ENCODE data around the gene CREG1.

CREG1 gene

DNA sequence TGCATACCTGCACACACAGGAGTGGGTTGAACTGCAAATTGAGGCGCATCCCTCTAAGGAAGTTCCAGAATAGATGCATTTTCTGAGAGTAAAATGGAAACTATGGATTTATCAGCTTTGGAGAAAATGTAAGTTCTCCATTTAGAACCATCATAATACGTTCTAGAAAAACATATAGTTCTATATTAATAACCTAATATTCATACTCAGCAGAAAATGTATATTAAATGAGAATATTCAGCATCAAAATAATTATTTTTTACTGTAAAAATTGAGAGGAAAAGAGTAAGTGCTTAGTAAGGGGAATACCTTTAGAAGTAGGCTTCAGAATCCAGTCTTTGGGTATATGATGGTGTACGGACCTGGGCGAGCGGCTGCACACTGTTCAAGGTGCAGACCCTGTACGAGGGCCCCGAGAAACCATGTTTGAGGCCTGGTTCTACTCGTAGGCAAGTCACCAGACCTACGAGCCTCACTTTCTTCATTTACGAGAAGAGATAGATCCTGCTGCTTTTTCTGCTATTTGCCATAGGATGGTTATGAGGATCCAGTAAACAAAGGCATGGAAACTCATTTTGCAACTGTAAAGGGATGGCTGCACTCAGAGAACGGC is 42.1 kb downstream of the CREG1 start:
- Mint-ChIP-seq H3K4me1 (peaks cover 85% of the 10 kb centered on the region), H3K4me3 (peak overlapping the region; percentile 71), H3K9me3 (no peaks in the 10 kb centered on the region), H3K27me3 (no peaks in the 10 kb centered on the region), H3K36me3 (ENCODE audit: low read depth) (peaks cover 76% of the 10 kb centered on the region), H3K27ac (peak overlapping the region; percentile 19)
- no peak for DNase-seq
- ATAC-seq, result no peak

DNA sequence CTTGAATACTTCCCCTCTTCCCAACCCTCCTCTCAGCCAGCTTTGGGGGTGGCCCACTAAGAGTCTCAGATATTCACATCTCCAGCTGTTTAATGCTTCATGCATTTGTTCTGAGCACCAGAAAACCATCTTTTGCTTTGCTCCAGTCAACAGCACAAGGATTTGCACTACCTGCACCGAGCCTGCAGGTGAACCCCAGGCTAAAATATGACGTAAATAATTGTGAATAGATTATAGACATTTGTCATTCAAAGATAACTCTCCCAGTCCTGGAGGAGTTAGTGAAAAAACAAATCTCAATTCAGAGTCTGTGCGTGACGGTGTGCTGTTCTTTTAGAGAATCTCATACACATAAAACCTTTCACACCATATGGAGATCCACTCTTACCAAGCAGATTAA is 42.7 kb downstream of the CREG1 start:
- ATAC-seq, result no peak
- Mint-ChIP-seq H3K36me3 (ENCODE audit: low read depth) (peaks cover 76% of the 10 kb centered on the region), H3K4me1 (peaks cover 86% of the 10 kb centered on the region), H3K4me3 (peak overlapping the region; percentile 43), H3K27ac (peak overlapping the region; percentile 7), H3K27me3 (no peaks in the 10 kb centered on the region), H3K9me3 (no peaks in the 10 kb centered on the region)
- DNase-seq, result no peak

DNA sequence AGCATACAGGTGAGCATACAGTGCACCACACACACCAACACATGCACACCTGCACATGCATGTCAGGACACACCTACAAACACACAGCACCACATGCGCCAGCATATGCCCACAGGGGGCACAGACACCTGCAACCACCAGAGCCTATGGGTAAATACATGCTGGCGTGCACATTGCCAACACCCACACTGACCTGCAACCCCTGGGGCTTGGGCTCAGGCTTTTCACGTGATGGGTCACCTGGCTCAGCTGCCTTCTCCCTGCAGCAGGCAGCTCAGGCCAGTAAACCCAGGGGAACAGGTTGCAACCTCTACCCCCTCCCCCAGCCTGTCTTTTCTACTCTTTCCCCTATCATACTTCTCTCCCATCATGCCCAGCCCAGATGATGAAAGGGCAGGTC is 43.3 kb downstream of the CREG1 start:
- Mint-ChIP-seq H3K36me3 (ENCODE audit: low read depth) (peaks cover 73% of the 10 kb centered on the region), H3K9me3 (no peaks in the 10 kb centered on the region), H3K4me3 (peak overlapping the region; percentile 43), H3K27me3 (no peaks in the 10 kb centered on the region), H3K27ac (peak overlapping the region; percentile 27), H3K4me1 (peaks cover 88% of the 10 kb centered on the region)
- peak; percentile 27 for ATAC-seq
- DNase-seq, result no peak

DNA sequence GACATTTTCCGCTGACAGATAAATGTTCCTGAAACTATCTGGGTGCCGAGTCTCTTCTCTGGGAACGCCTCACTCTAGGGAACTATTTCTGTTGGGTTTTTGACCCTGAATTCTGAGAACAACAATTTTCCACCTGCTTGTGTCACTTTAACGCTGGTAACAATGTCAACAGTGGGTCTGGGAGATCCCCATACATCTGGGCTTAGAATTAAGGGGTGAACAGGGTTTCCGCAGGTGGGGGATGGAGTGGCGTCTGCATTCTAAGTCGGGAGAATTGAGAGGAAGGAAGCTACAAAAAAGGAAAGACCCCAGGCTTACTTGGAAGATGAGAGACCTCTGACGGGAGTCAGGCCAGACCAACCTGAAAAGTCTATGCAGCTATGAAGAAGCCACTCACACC is 44.0 kb downstream of the CREG1 start:
- peak overlapping the region; percentile 16 for H3K4me3 Mint-ChIP-seq
- peaks cover 87% of the 10 kb centered on the region for H3K4me1 Mint-ChIP-seq
- peak overlapping the region; percentile 71 for H3K27ac Mint-ChIP-seq
- ATAC-seq (peak; percentile 23), DNase-seq (no peak)
- H3K9me3 Mint-ChIP-seq, result no peaks in the 10 kb centered on the region
- H3K36me3 Mint-ChIP-seq (ENCODE audit: low read depth), result peaks cover 69% of the 10 kb centered on the region
- H3K27me3 Mint-ChIP-seq, result no peaks in the 10 kb centered on the region

DNA sequence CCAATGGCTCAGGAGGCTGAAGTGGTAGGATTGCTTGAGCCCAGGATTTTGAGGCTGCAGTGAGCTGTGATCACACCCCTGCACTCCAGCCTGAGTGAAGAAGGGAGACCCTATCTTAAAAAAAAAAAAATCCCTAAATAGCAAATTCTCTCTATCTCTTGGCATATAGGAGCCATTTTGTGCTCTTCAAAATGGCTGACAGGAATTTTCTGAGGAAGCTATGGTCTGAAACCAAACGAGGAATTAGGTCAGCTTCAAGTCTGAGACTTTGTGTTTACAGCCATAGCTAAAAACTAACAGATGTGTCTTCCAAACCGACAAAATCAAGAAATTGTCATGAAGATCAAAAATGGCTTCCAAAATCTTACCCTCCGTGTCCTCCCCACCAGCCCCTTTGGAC is 45.8 kb downstream of the CREG1 start:
- peaks cover 73% of the 10 kb centered on the region for H3K36me3 Mint-ChIP-seq (ENCODE audit: low read depth)
- ATAC-seq (no peak), DNase-seq (no peak)
- no peaks in the 10 kb centered on the region for H3K27me3 Mint-ChIP-seq
- peak overlapping the region; percentile 47 for H3K27ac Mint-ChIP-seq
- no peak overlapping the region for H3K4me3 Mint-ChIP-seq
- peaks cover 90% of the 10 kb centered on the region for H3K4me1 Mint-ChIP-seq
- no peaks in the 10 kb centered on the region for H3K9me3 Mint-ChIP-seq

DNA sequence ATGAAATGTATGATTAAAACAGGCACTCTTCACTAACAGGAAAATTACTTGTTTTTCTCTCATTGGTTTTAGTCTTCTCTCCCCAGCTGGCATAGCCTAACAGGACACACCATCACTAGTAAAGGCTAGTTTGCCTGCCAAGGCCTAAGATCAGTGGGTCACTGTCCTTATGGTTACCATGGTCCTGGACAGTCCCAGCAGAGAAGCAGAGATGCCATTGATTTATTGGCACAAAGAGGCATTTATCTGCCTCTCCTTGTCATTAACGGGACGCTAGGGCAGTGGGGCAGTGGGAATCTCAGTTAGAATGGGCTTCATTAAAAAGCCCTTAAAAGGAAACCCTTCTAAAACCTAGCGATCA is 49.1 kb downstream of the CREG1 start:
- Mint-ChIP-seq H3K27me3 (no peaks in the 10 kb centered on the region), H3K36me3 (ENCODE audit: low read depth) (peaks cover 65% of the 10 kb centered on the region), H3K9me3 (no peaks in the 10 kb centered on the region), H3K27ac (no peak overlapping the region), H3K4me3 (no peak overlapping the region), H3K4me1 (peaks cover 91% of the 10 kb centered on the region)
- DNase-seq, result no peak
- ATAC-seq, result no peak

DNA sequence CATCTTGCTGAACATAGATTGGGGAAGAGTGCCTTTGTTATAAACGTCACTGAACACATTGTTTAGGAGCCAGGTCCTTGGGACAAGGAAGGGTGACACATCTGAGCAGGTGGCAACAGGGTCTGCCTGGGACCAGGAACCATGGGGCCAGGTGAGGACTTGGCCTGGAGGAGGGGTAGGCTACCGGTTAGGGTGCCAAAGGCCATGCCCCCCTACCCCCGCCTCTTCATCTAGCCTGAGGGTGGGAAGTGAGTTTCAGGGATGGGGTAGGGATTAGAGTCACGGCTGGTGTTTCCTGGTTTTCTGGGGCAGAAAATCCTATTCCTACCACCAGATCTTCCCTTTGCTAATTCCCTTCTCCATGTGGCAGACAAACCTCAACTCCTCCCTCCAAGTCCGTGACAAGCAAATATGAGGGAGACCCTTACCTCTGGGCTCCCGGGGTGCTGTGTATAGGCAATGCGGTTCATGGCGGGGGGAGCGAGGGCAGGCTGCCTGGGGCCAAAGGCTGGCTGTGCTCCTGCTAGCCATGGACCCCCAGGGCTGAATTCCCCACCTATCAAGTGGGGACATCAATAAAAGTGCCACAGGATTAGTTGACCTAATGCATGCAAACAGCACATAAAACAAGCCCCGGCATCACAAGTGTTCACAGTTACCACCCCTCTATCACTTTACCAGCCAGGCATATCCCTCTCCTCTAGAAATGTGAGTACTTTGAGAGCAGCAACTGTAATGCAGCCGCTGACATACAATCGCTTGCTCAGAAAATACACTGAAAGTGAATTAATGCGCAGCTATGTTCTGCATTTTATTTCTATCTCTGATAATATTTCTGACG is 49.7 kb downstream of the CREG1 start:
- no peaks in the 10 kb centered on the region for H3K9me3 Mint-ChIP-seq
- no peak overlapping the region for H3K4me3 Mint-ChIP-seq
- ATAC-seq (no peak), DNase-seq (no peak)
- H3K27me3 Mint-ChIP-seq, result no peaks in the 10 kb centered on the region
- peaks cover 65% of the 10 kb centered on the region for H3K36me3 Mint-ChIP-seq (ENCODE audit: low read depth)
- H3K27ac Mint-ChIP-seq, result peak overlapping the region; percentile 53
- peaks cover 92% of the 10 kb centered on the region for H3K4me1 Mint-ChIP-seq

DNA sequence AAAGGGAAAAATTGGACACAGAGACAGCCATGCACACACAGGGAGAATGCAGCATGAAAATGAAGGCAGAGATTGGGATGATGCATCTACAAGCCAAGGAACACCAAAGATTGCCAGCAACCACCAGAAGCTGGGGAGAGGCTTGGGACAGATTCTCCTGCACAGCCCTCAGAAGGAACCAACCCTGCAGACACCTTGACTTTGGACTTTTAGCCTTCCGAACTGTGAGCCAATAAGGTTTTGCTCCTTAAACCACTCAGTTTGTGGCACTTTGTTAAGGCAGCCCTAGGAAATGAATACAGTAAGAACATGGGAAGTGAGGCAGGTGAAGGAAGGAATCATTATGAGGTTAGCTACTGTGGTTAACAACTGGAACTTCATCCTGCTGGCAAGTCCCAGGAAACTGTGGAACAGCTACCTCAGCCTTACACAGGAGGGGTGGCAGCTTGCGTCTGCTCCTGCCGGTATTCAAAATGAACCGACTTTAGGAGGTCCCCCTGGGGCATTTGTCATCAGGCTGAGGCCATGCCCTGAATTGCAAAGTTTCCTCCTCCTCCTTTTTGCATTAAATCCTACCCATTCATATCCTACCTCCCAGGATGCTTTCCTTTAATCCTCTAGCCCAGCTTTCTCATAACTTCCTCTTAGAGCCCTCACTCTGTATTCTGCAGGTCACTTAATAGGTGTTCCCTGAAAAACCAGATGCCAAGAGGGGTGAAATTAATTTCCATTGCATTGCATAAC is 50.7 kb downstream of the CREG1 start:
- DNase-seq, result no peak
- H3K27ac Mint-ChIP-seq, result peak overlapping the region; percentile 93

DNA sequence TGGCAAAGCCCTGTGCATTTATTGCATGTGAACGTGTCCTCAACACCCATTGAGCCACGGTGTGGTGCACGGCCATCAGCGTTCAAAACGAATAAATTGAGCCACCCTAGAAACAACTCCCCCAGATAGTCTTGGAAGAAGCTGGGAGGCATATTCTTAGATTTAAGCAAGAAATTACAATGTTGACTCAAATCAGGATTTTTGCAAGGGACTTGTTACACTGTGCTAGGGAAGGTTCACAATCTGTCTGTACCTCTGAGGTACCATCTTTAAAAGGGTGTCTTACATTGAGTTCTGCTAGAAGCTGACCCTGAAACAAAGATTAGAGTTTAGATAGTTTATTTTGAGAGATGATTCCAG is 51.4 kb downstream of the CREG1 start:
- no peak for DNase-seq
- peak overlapping the region; percentile 65 for H3K4me3 Mint-ChIP-seq

More for the DNA sequence above, 50.7 kb downstream of the CREG1 start:
- H3K27me3 Mint-ChIP-seq, result no peaks in the 10 kb centered on the region
- no peak for ATAC-seq
- H3K9me3 Mint-ChIP-seq, result no peaks in the 10 kb centered on the region
- peaks cover 92% of the 10 kb centered on the region for H3K4me1 Mint-ChIP-seq
- peak overlapping the region; percentile 19 for H3K4me3 Mint-ChIP-seq
- peaks cover 65% of the 10 kb centered on the region for H3K36me3 Mint-ChIP-seq (ENCODE audit: low read depth)

DNA sequence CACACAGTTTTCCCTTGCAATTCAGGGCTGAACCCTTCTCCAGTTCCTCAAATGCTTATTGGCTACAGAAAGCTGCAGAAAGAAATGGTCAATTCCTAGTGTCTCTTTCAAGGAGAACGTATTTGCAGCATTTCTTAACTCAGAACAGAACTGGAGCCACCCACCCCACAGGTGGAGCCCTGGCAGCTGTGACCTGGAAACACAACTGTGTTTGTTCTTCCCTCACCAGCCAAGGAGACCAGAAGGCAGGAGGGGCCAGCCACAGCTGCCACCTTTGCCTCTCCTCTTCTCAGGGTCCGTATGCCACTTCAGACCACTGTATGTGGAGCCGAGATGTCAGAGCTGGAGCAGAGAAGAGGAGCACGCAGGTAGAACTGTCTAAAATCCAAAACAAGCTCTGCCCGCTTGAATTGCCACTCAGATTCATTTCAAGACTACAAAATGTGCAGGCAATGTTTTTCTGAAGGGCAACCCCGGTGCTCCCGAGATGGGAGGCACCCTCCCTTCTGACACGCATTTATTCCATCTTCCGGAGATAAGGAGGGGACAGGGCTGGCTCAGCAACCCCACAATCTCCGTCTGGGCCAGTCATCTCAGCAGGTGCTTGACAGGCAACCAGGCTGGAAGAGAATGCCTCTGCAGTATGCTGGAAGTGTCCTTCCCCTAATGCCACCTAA is 51.9 kb downstream of the CREG1 start:
- Mint-ChIP-seq H3K27ac (peak overlapping the region; percentile 93), H3K36me3 (ENCODE audit: low read depth) (peaks cover 65% of the 10 kb centered on the region), H3K9me3 (no peaks in the 10 kb centered on the region), H3K4me3 (peak overlapping the region; percentile 65), H3K4me1 (peaks cover 95% of the 10 kb centered on the region), H3K27me3 (no peaks in the 10 kb centered on the region)
- ATAC-seq (peak; percentile 12), DNase-seq (no peak)

More for the DNA sequence above, 51.4 kb downstream of the CREG1 start:
- Mint-ChIP-seq H3K36me3 (ENCODE audit: low read depth) (peaks cover 65% of the 10 kb centered on the region), H3K27me3 (no peaks in the 10 kb centered on the region), H3K4me1 (peaks cover 93% of the 10 kb centered on the region), H3K9me3 (no peaks in the 10 kb centered on the region), H3K27ac (peak overlapping the region; percentile 93)
- no peak for ATAC-seq

DNA sequence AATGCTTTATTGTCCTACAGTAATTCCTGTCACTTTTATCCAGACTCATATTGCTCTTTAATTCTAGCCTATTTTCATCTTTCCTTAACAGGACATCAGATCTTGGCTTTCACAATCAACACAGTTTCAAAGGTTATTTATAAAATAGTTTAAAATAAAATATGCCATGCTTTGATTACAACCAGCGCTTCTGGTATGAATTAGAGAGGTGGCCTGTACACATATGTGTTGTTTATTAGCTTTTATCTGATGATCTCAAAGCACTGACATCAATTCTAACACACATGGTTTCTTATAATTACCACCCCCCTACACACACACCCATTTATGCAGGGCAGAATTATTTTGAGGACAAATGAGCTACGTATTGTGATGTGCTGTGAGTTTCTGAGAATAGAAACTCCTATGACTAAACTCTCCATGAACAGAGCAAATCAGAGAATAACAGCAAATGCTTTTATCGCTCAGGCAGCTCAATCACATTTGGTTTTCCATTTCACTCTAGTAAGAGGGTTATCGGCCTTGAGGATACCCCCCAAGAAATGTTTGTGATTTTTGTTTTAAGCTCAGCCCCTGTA is 53.2 kb downstream of the CREG1 start:
- Mint-ChIP-seq H3K27ac (peak overlapping the region; percentile 93), H3K36me3 (ENCODE audit: low read depth) (peaks cover 65% of the 10 kb centered on the region), H3K27me3 (no peaks in the 10 kb centered on the region), H3K4me3 (peak overlapping the region; percentile 59), H3K9me3 (no peaks in the 10 kb centered on the region), H3K4me1 (peaks cover 97% of the 10 kb centered on the region)
- DNase-seq (no peak), ATAC-seq (peak; percentile 73)

DNA sequence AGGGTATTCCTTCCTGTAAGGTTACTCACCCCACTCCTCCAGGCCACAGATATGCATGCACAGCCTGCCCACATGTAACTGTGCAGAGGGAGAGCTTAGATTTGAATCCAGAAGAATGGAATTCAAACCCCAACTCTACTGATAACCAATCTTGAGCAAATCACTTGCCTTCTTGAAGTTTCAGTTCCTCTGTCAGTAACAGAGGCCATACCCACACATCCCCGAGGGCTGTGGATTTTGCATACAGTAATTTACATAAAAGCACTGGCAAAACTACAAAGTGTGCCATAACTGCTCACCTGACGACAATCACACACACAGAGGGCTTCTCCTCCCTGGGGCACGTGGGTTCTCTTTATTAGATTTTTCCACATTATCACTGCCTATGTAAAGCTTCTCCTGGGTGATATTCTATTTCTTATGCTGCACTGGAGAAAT is 53.9 kb downstream of the CREG1 start:
- H3K4me1 Mint-ChIP-seq, result peaks cover 98% of the 10 kb centered on the region
- peak overlapping the region; percentile 50 for H3K4me3 Mint-ChIP-seq
- DNase-seq, result peak; percentile 47
- H3K36me3 Mint-ChIP-seq (ENCODE audit: low read depth), result peaks cover 65% of the 10 kb centered on the region
- H3K27ac Mint-ChIP-seq, result peak overlapping the region; percentile 93
- ATAC-seq, result peak; percentile 82
- no peaks in the 10 kb centered on the region for H3K9me3 Mint-ChIP-seq
- H3K27me3 Mint-ChIP-seq, result no peaks in the 10 kb centered on the region

DNA sequence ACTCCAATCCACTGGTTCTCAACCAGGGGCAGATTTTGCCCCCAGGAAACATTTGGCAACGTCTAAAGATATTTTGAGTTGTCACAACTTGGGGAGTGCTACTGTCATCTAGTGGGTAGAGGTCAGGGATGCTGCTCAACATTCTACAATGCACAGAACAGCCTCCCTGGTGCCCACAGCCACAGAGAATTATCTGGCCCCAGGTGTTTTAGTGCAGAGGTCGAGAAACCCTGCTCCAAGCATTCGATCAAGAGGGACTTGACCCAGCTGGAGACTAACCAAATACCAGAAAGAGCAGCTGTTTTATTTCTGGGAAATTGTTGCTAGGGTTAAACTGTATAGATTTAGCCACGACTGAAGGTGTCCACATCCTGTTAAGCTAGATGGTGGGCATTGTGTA is 54.5 kb downstream of the CREG1 start:
- DNase-seq (no peak), ATAC-seq (peak; percentile 39)
- H3K36me3 Mint-ChIP-seq (ENCODE audit: low read depth), result peaks cover 64% of the 10 kb centered on the region
- H3K4me1 Mint-ChIP-seq, result peaks cover 99% of the 10 kb centered on the region
- peak overlapping the region; percentile 93 for H3K27ac Mint-ChIP-seq
- H3K9me3 Mint-ChIP-seq, result no peaks in the 10 kb centered on the region
- H3K27me3 Mint-ChIP-seq, result no peaks in the 10 kb centered on the region
- H3K4me3 Mint-ChIP-seq, result peak overlapping the region; percentile 50
